Spinal cord (tissue), 10 donors: ENCODE data around the gene NPHP4. TPM values are rescaled to one million over a fixed set of nuclear protein-coding genes. Genes with fewer than 3 reads are reported as not detected.

Experiments
- DNase-seq, 6 donors: peaks; one replicate each; pipeline versions ENCODE4 v3.0.0 to v3.0.0-alpha.2; 2013 to 2015; ENCODE audit warnings: low spot score in 6 of 6, low read depth in 4 of 6
- H3K27ac ChIP-seq: one replicate; pipeline ENCODE4 v1.5.1; 2013; ENCODE audit warnings: low read depth, low read length, control low read depth
- H3K27me3 ChIP-seq: one replicate; pipeline ENCODE4 v1.6.1; 2013; ENCODE audit warnings: low read length; ENCODE audit not compliant: control insufficient read depth, insufficient read depth
- H3K36me3 ChIP-seq: one replicate; pipeline ENCODE4 v1.6.1; 2013; ENCODE audit warnings: low read length; ENCODE audit not compliant: control insufficient read depth, insufficient read depth
- H3K4me1 ChIP-seq: one replicate; pipeline ENCODE4 v1.6.1; 2013; ENCODE audit warnings: low read length; ENCODE audit not compliant: control insufficient read depth, insufficient read depth
- H3K4me3 ChIP-seq: one replicate; pipeline ENCODE4 v1.5.1; 2013; ENCODE audit warnings: low read depth, low read length, control low read depth
- H3K9me3 ChIP-seq: one replicate; pipeline ENCODE4 v1.6.1; 2013; ENCODE audit warnings: low read length; ENCODE audit not compliant: control insufficient read depth, insufficient read depth
- WGBS: methylation state at CpG from one replicate; pipeline ENCODE4 v1.1.5; 2013; ENCODE audit warnings: missing lambda C conversion rate; ENCODE audit not compliant: insufficient coverage; 5-methylcytosine and 5-hydroxymethylcytosine counted together
- polyA plus RNA-seq, 2 donors: library from polyadenylated mRNA; unstranded; fragments of 120-200 nt; gene quantifications; one replicate each; pipeline ENCODE4 v1.2.1, GENCODE V29; 2013; ENCODE audit not compliant: insufficient read length in 2 of 2
- total RNA-seq, 2 donors: library from RNA; depleted of rRNA in 1 of 2; stranded (reverse); fragments of 120-200 nt in 1 of 2; fragments of >200 nt in 1 of 2; gene quantifications; one replicate each; pipeline versions ENCODE4 v1.2.3 to v1.2.4, GENCODE V29; 2013 to 2014
- donor health status: healthy.

The NPHP4 gene
- total and polyA plus RNA-seq, 4 donors: 8.0 to 19.2 (median 13.3) TPM

GRCh38 chr1:5843521-5844096, 148.6 kb downstream of the NPHP4 start:
- Histone ChIP-seq H3K27me3 (no peaks in the 10 kb centered on the region), H3K36me3 (no peaks in the 10 kb centered on the region), H3K4me3 (no peak overlapping the region), H3K4me1 (peaks cover 45% of the 10 kb centered on the region), H3K27ac (no peak overlapping the region), H3K9me3 (no peaks in the 10 kb centered on the region)
- 77% methylated on average over 10 of the region's 13 CpGs for WGBS
- DNase-seq: no peak

- Histone ChIP-seq H3K36me3 (no peaks in the 10 kb centered on the region), H3K27me3 (no peaks in the 10 kb centered on the region)
- WGBS: 66% methylated on average over 12 of the region's 13 CpGs
Observed at GRCh38 chr1:5842679-5843078, 149.5 kb downstream of the NPHP4 start.

GRCh38 chr1:5840551-5841001, 151.6 kb downstream of the NPHP4 start:
- no peaks in the 10 kb centered on the region for H3K9me3 ChIP-seq
- H3K27me3 ChIP-seq: no peaks in the 10 kb centered on the region
- no peak overlapping the region for H3K27ac ChIP-seq
- DNase-seq: peak in 2 of 6 donors; percentile 29 to 52
- no peaks in the 10 kb centered on the region for H3K36me3 ChIP-seq
- H3K4me1 ChIP-seq: peaks cover 35% of the 10 kb centered on the region
- WGBS: 82% methylated on average over 12 of the region's 16 CpGs
- no peak overlapping the region for H3K4me3 ChIP-seq

More at GRCh38 chr1:5842679-5843078, 149.5 kb downstream of the NPHP4 start:
- DNase-seq: peak in 1 of 6 donors; percentile 62
- H3K27ac ChIP-seq: no peak overlapping the region
- peaks cover 40% of the 10 kb centered on the region for H3K4me1 ChIP-seq
- H3K9me3 ChIP-seq: no peaks in the 10 kb centered on the region
- H3K4me3 ChIP-seq: no peak overlapping the region

- no peaks in the 10 kb centered on the region for H3K27me3 ChIP-seq
- WGBS: 83% methylated on average over 7 of the region's 11 CpGs
- no peaks in the 10 kb centered on the region for H3K36me3 ChIP-seq
- no peaks in the 10 kb centered on the region for H3K9me3 ChIP-seq
- DNase-seq: peak in 1 of 6 donors; percentile 19
- H3K27ac ChIP-seq: no peak overlapping the region
- peaks cover 35% of the 10 kb centered on the region for H3K4me1 ChIP-seq
- H3K4me3 ChIP-seq: no peak overlapping the region
Observed at GRCh38 chr1:5839881-5840550, 152.2 kb downstream of the NPHP4 start.

- peak in 1 of 6 donors; percentile 53 for DNase-seq
Observed at GRCh38 chr1:5839161-5839880, 152.9 kb downstream of the NPHP4 start.

GRCh38 chr1:5837976-5838653, 154.1 kb downstream of the NPHP4 start:
- no peak overlapping the region for H3K27ac ChIP-seq
- peaks cover 25% of the 10 kb centered on the region for H3K4me1 ChIP-seq
- no peak for DNase-seq
- H3K4me3 ChIP-seq: no peak overlapping the region
- no peaks in the 10 kb centered on the region for H3K27me3 ChIP-seq
- H3K9me3 ChIP-seq: no peaks in the 10 kb centered on the region
- H3K36me3 ChIP-seq: no peaks in the 10 kb centered on the region
- WGBS: 81% methylated on average over 9 of the region's 19 CpGs

More at GRCh38 chr1:5839161-5839880, 152.9 kb downstream of the NPHP4 start:
- H3K9me3 ChIP-seq: no peaks in the 10 kb centered on the region
- H3K36me3 ChIP-seq: no peaks in the 10 kb centered on the region
- H3K27ac ChIP-seq: no peak overlapping the region
- WGBS: 36% methylated on average over 5 of the region's 6 CpGs
- H3K4me3 ChIP-seq: no peak overlapping the region
- H3K27me3 ChIP-seq: no peaks in the 10 kb centered on the region
- peaks cover 35% of the 10 kb centered on the region for H3K4me1 ChIP-seq

- DNase-seq: no peak
- Histone ChIP-seq H3K4me3 (no peak overlapping the region), H3K27me3 (no peaks in the 10 kb centered on the region), H3K36me3 (no peaks in the 10 kb centered on the region), H3K27ac (no peak overlapping the region), H3K9me3 (no peaks in the 10 kb centered on the region), H3K4me1 (peaks cover 23% of the 10 kb centered on the region)
- WGBS: 71% methylated on average over 16 of the region's 17 CpGs
Observed at GRCh38 chr1:5836776-5837440, 155.3 kb downstream of the NPHP4 start.

- Histone ChIP-seq H3K4me3 (no peak overlapping the region), H3K4me1 (peaks cover 19% of the 10 kb centered on the region), H3K9me3 (no peaks in the 10 kb centered on the region), H3K27ac (no peak overlapping the region), H3K36me3 (no peaks in the 10 kb centered on the region), H3K27me3 (no peaks in the 10 kb centered on the region)
- DNase-seq: no peak
- WGBS: 58% methylated on average over 6 of the region's 8 CpGs
Observed at GRCh38 chr1:5835179-5835562, 157.1 kb downstream of the NPHP4 start.
